Measurements from ENCODE around the gene RERG. TPM values are rescaled to one million over a fixed set of nuclear protein-coding genes. Genes with fewer than 3 reads are reported as not detected.

The RERG gene
- total RNA-seq, 4 donors from 2014 or later: 2.9 to 16.5 (median 11.4) TPM

GRCh38 chr12:15157269-15157671, 63.9 kb downstream of the RERG start:
- DNase-seq (ENCODE audit: low spot score in 2 of 2): no peak
- TF ChIP-seq POLR2A (IDR thresholded peaks at IDR 0.05): no peak
- TF ChIP-seq, protein P1, sequence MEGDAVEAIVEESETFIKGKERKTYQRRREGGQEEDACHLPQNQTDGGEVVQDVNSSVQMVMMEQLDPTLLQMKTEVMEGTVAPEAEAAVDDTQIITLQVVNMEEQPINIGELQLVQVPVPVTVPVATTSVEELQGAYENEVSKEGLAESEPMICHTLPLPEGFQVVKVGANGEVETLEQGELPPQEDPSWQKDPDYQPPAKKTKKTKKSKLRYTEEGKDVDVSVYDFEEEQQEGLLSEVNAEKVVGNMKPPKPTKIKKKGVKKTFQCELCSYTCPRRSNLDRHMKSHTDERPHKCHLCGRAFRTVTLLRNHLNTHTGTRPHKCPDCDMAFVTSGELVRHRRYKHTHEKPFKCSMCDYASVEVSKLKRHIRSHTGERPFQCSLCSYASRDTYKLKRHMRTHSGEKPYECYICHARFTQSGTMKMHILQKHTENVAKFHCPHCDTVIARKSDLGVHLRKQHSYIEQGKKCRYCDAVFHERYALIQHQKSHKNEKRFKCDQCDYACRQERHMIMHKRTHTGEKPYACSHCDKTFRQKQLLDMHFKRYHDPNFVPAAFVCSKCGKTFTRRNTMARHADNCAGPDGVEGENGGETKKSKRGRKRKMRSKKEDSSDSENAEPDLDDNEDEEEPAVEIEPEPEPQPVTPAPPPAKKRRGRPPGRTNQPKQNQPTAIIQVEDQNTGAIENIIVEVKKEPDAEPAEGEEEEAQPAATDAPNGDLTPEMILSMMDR (IDR thresholded peaks at IDR 0.05): no peak
- 79% methylated on average over 2 of the region's 2 CpGs for WGBS, 2 donors
- intact Hi-C loops (cut with DNase I; ENCODE audit: low total_unique reads): no loop called here
- H3K4me3 ChIP-seq (ENCODE audit: low read depth, poor library complexity, severe bottlenecking): no peak overlapping the region

- no peak overlapping the region for H3K4me3 ChIP-seq (ENCODE audit: low read depth, poor library complexity, severe bottlenecking)
- 28 to 48% methylated on average over 1 of the region's 1 CpG for WGBS, 2 donors
- no peak for DNase-seq (ENCODE audit: low spot score in 2 of 2)
- TF ChIP-seq POLR2A (IDR thresholded peaks at IDR 0.05): no peak
- TF ChIP-seq, protein P1 (IDR thresholded peaks at IDR 0.05): no peak
- intact Hi-C loops (cut with DNase I; ENCODE audit: low total_unique reads): no loop called here
These were observed 65.9 kb downstream of the RERG start for GRCh38 chr12:15155271-15155670.

GRCh38 chr12:15154103-15154502, 67.1 kb downstream of the RERG start:
- intact Hi-C loops (cut with DNase I; ENCODE audit: low total_unique reads): loop anchor here (5.0 kb wide), 2 partner anchors 68 to 108 kb away; partner anchors contain the start of gene RERG

GRCh38 chr12:15152868-15153267, 68.3 kb downstream of the RERG start:
- intact Hi-C loops (cut with DNase I; ENCODE audit: low total_unique reads): loop anchor here (5.0 kb wide), 2 partner anchors 69 to 109 kb away; partner anchors contain the start of gene RERG
- TF ChIP-seq, protein P1 (IDR thresholded peaks at IDR 0.05): no peak
- TF ChIP-seq POLR2A (IDR thresholded peaks at IDR 0.05): no peak
- no peak overlapping the region for H3K4me3 ChIP-seq (ENCODE audit: low read depth, poor library complexity, severe bottlenecking)
- DNase-seq (ENCODE audit: low spot score in 2 of 2): no peak
- WGBS, 2 donors: 41 to 46% methylated on average over 2 of the region's 2 CpGs

More at GRCh38 chr12:15154103-15154502, 67.1 kb downstream of the RERG start:
- H3K4me3 ChIP-seq (ENCODE audit: low read depth, poor library complexity, severe bottlenecking): no peak overlapping the region
- 53 to 57% methylated on average over 3 of the region's 3 CpGs for WGBS, 2 donors
- TF ChIP-seq, protein P1 (IDR thresholded peaks at IDR 0.05): no peak
- TF ChIP-seq POLR2A (IDR thresholded peaks at IDR 0.05): no peak
- no peak for DNase-seq (ENCODE audit: low spot score in 2 of 2)

- no peak for DNase-seq (ENCODE audit: low spot score in 2 of 2)
- 44 to 67% methylated on average over 1 of the region's 1 CpG for WGBS, 2 donors
- no peak overlapping the region for H3K4me3 ChIP-seq (ENCODE audit: low read depth, poor library complexity, severe bottlenecking)
- intact Hi-C loops (cut with DNase I; ENCODE audit: low total_unique reads): loop anchor here (5.0 kb wide), 2 partner anchors 70 to 110 kb away; partner anchors contain the start of gene RERG
- TF ChIP-seq, protein P1 (IDR thresholded peaks at IDR 0.05): no peak
- no peak for TF ChIP-seq POLR2A (IDR thresholded peaks at IDR 0.05)
These were observed 68.8 kb downstream of the RERG start for GRCh38 chr12:15152456-15152855.

All from lower leg skin (tissue), 4 donors.